Ovary (tissue), 3 donors: Measurements from ENCODE around the gene SLC51B.

Experiments
- CTCF ChIP-seq, 3 donors: fragments of 450-650 bp in 2 of 3; fragments of 200-600 bp in 1 of 3; IDR thresholded peaks; one replicate each; pipeline versions ENCODE4 v1.5.1 to v1.8.0; 2016 to 2022; ENCODE audit warnings: antibody characterized with exemption in 3 of 3, mild to moderate bottlenecking in 1 of 3
- POLR2A ChIP-seq: fragments of 450-650 bp; IDR thresholded peaks from one replicate; pipeline ENCODE4 v1.6.1; 2017; ENCODE audit warnings: antibody characterized with exemption, mild to moderate bottlenecking, moderate library complexity
- donor health status: DM: no; HTN: no; CAD: no.

DNA sequence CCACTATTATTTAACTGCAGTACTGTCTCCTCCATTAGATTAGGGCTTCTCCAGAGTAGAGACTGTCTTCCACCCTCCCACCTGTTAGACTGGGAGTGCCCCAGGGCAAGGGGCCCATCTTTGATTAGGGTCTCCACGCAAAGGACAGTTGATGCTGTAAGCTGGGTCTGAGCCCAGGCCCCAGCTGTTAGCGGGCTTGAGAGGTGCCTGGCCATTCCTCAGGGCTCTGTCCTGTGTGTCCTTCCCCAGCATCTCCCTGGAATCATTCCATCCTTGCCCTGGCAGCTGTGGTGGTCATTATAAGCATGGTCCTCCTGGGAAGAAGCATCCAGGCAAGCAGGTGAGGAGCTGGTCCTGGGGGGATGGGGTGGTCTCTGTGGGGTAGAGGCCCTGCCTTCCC is 6.1 kb downstream of the SLC51B start:
- TF ChIP-seq CTCF (IDR thresholded peaks at IDR 0.05) (no peak), POLR2A (no peak)
